ENCODE data around the gene SHC4. TPM values are rescaled to one million over a fixed set of nuclear protein-coding genes. Genes with fewer than 3 reads are reported as not detected.

Gene SHC4
- polyA plus RNA-seq, 1 of the 3 experiments (the other 2 are of a cell fraction), result 1.6 TPM

DNA sequence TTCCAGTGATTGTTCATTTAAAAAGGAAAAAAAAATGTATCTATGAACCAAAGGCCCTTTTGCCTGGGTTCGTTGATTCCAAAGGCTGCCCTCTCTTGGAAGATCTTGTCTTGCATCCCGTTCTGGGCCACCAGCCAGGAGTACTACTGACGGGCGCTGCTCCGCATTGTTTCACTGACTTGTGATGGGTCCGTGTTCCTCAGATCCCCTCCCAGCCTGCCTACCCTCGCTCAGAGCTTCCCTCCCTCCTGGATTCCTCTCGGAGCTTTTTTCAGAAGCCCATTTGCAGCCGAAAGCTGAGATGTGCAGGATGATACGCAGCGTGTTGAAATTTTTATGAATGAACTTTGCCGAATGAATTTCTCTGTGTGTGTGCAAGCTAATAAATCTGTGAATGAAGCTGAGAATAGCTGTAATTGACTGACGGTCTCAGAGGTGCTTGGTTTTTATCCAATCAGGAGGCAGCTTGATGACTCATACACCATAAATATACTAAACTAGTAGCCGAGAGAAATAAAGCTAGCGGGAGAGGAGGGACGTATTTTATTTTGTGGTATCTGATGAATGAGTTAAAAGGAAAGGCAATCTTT lies at the start of gene SHC4 (continued):
- TF ChIP-seq FOSL2 (IDR thresholded peaks at IDR 0.05; ENCODE audit: borderline replicate concordance, low read depth) (peak; percentile 80), EP300 (IDR thresholded peaks at IDR 0.05; ENCODE audit: borderline replicate concordance in 1 of 2, low read depth in 1 of 2, low read length in 1 of 2) (no peak; a peak in 1 of 4 replicates), CHD2 (IDR thresholded peaks at IDR 0.05; ENCODE audit: low read length, partially characterized antibody) (no peak), RXRA (IDR thresholded peaks at IDR 0.05; ENCODE audit: borderline replicate concordance, low read depth) (no peak), MEF2A (IDR thresholded peaks at IDR 0.05; ENCODE audit: borderline replicate concordance, low read depth) (peak; percentile 24; the same call in 1 of the 2 replicates), RAD21 (IDR thresholded peaks at IDR 0.05; ENCODE audit: low read length) (peak; percentile 27; the same call in 1 of the 2 replicates), GATA2 (CRISPR knock-in tag; IDR thresholded peaks at IDR 0.05) (0 out of 2 replicates have a peak, but pooled peaks have one; percentile 8), POLR2AphosphoS5 (IDR thresholded peaks at IDR 0.05; ENCODE audit: low read depth, low read length) (peak; percentile 14; the same call in 1 of the 2 replicates), SMC3 (IDR thresholded peaks at IDR 0.05; ENCODE audit: low read depth, low read length) (peak; percentile 32; the same call in 1 of the 2 replicates), NRF1 (IDR thresholded peaks at IDR 0.05; ENCODE audit: low read depth, low read length) (no peak)
- TF ChIP-seq, protein P1, sequence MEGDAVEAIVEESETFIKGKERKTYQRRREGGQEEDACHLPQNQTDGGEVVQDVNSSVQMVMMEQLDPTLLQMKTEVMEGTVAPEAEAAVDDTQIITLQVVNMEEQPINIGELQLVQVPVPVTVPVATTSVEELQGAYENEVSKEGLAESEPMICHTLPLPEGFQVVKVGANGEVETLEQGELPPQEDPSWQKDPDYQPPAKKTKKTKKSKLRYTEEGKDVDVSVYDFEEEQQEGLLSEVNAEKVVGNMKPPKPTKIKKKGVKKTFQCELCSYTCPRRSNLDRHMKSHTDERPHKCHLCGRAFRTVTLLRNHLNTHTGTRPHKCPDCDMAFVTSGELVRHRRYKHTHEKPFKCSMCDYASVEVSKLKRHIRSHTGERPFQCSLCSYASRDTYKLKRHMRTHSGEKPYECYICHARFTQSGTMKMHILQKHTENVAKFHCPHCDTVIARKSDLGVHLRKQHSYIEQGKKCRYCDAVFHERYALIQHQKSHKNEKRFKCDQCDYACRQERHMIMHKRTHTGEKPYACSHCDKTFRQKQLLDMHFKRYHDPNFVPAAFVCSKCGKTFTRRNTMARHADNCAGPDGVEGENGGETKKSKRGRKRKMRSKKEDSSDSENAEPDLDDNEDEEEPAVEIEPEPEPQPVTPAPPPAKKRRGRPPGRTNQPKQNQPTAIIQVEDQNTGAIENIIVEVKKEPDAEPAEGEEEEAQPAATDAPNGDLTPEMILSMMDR (IDR thresholded peaks at IDR 0.05), result peak; percentile 58
- TF ChIP-seq, protein P2, sequence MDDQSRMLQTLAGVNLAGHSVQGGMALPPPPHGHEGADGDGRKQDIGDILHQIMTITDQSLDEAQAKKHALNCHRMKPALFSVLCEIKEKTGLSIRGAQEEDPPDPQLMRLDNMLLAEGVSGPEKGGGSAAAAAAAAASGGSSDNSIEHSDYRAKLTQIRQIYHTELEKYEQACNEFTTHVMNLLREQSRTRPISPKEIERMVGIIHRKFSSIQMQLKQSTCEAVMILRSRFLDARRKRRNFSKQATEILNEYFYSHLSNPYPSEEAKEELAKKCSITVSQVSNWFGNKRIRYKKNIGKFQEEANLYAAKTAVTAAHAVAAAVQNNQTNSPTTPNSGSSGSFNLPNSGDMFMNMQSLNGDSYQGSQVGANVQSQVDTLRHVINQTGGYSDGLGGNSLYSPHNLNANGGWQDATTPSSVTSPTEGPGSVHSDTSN (IDR thresholded peaks at IDR 0.05), result peak; percentile 59

DNA sequence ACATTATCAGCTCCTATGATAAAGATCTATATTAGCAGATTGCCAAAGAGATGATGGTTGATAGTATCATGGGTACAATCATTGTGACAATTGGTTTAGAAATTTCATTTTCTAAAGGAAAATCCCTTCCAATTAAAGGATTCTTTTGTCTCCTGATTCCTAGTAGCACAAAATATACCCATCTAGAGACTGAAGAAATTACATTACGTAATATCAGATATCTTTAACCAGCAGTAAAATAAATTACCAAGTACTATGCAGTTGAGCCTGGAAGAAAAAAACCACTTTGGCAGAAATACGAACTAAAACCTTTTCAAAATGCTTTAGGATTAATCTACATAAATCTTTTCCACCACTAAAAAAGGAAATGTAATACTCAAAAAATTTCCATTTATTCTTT lies 35.6 kb upstream of the SHC4 start:
- H3K4me3 ChIP-seq (ENCODE audit: low read depth in 2 of 2, low read length in 1 of 2), result no peak overlapping the region
- no peak overlapping the region for H3K27ac ChIP-seq (ENCODE audit: low read depth in 2 of 2, low read length in 1 of 2)
- TF ChIP-seq MXI1 (IDR thresholded peaks at IDR 0.05; ENCODE audit: low read depth, low read length) (no peak), RCOR1 (IDR thresholded peaks at IDR 0.05; ENCODE audit: low read length) (no peak), TCF12 (IDR thresholded peaks at IDR 0.05) (no peak), NFIC (IDR thresholded peaks at IDR 0.05; ENCODE audit: borderline replicate concordance) (no peak), CHD2 (IDR thresholded peaks at IDR 0.05; ENCODE audit: low read length, partially characterized antibody) (no peak), EZH2phosphoT487 (IDR thresholded peaks at IDR 0.05; ENCODE audit: borderline replicate concordance, low read depth) (no peak), GABPA (IDR thresholded peaks at IDR 0.05; ENCODE audit: low read depth) (no peak), SMC3 (IDR thresholded peaks at IDR 0.05; ENCODE audit: low read depth, low read length) (no peak)
- TF ChIP-seq, protein P3, sequence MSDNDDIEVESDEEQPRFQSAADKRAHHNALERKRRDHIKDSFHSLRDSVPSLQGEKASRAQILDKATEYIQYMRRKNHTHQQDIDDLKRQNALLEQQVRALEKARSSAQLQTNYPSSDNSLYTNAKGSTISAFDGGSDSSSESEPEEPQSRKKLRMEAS (IDR thresholded peaks at IDR 0.05; ENCODE audit: low read depth), result no peak
- TF ChIP-seq, protein P2 (IDR thresholded peaks at IDR 0.05), result no peak
- peaks cover 0 to 2% of the 10 kb centered on the region in 2 experiments; a peak in 2 of 4 replicates for H3K4me1 ChIP-seq (ENCODE audit: control insufficient read depth in 1 of 2, insufficient read depth in 2 of 2, low read depth in 1 of 2, low read length in 1 of 2)
- WGBS (ENCODE audit: low lambda C conversion rate), result 93% methylated on average over 2 of the region's 2 CpGs
- no peak overlapping the region for H3K9ac ChIP-seq
- no peaks in the 10 kb centered on the region for H3K9me3 ChIP-seq
- H3K4me2 ChIP-seq, result no peak overlapping the region
- H3K9me2 ChIP-seq, result no peaks in the 10 kb centered on the region
- no peaks in the 10 kb centered on the region for H4K20me1 ChIP-seq (ENCODE audit: insufficient read depth)
- peaks cover 14% of the 10 kb centered on the region for H3F3A ChIP-seq (replicated peaks; ENCODE audit: insufficient read depth)
- H3K36me3 ChIP-seq (replicated peaks in 1 of 2; ENCODE audit: control insufficient read depth in 1 of 2, insufficient read depth in 2 of 2, low read length in 1 of 2), result peaks cover 58 to 71% of the 10 kb centered on the region in 2 experiments
- CTCF ChIA-PET, result no interaction called here
- POLR2A ChIA-PET, result no interaction called here
- DNase-seq, result no peak
- no peaks in the 10 kb centered on the region for H3K27me3 ChIP-seq (ENCODE audit: insufficient read depth)
- no peaks in the 10 kb centered on the region for H3K79me2 ChIP-seq (ENCODE audit: insufficient read depth)
- H2AFZ ChIP-seq (ENCODE audit: low read depth), result no peak overlapping the region
